Measurements from ENCODE around the gene ZNF862. TPM values are rescaled to one million over a fixed set of nuclear protein-coding genes. Genes with fewer than 3 reads are reported as not detected.

Gene ZNF862
- total RNA-seq, 1 experiment from 2014 or later: 17.7 TPM

GRCh38 chr7:149844445-149844844 lies 6.3 kb downstream of the ZNF862 start:
- Mint-ChIP-seq H3K4me1 (ENCODE audit: low read depth, unreplicated experiment) (no peaks in the 10 kb centered on the region), H3K27ac (ENCODE audit: unreplicated experiment) (no peak overlapping the region), H3K27me3 (ENCODE audit: unreplicated experiment) (no peaks in the 10 kb centered on the region), H3K4me3 (ENCODE audit: low read depth, unreplicated experiment) (no peak overlapping the region), H3K36me3 (ENCODE audit: insufficient read depth, unreplicated experiment) (peaks cover 2% of the 10 kb centered on the region), H3K9me3 (ENCODE audit: low read depth, unreplicated experiment) (no peaks in the 10 kb centered on the region)
- no peak for DNase-seq
- no peak for TF ChIP-seq CTCF (IDR thresholded peaks at IDR 0.05; ENCODE audit: unreplicated experiment)
- intact Hi-C loops (cut with micrococcal nuclease; ENCODE audit: unreplicated experiment): no loop called here
- no TSS peak for BruUV-seq (replicated peaks)
- CTCF ChIA-PET: no interaction called here

GRCh38 chr7:149845257-149845980 lies 7.2 kb downstream of the ZNF862 start:
- Mint-ChIP-seq H3K36me3 (ENCODE audit: insufficient read depth, unreplicated experiment) (peaks cover 5% of the 10 kb centered on the region), H3K4me3 (ENCODE audit: low read depth, unreplicated experiment) (no peak overlapping the region), H3K4me1 (ENCODE audit: low read depth, unreplicated experiment) (no peaks in the 10 kb centered on the region), H3K27me3 (ENCODE audit: unreplicated experiment) (no peaks in the 10 kb centered on the region), H3K27ac (ENCODE audit: unreplicated experiment) (no peak overlapping the region), H3K9me3 (ENCODE audit: low read depth, unreplicated experiment) (no peaks in the 10 kb centered on the region)
- TF ChIP-seq CTCF (IDR thresholded peaks at IDR 0.05; ENCODE audit: unreplicated experiment): no peak
- no TSS peak for BruUV-seq (replicated peaks)
- CTCF ChIA-PET: no interaction called here
- intact Hi-C loops (cut with micrococcal nuclease; ENCODE audit: unreplicated experiment): no loop called here
- DNase-seq: no peak

- Mint-ChIP-seq H3K36me3 (ENCODE audit: insufficient read depth, unreplicated experiment) (peaks cover 5% of the 10 kb centered on the region), H3K27ac (ENCODE audit: unreplicated experiment) (no peak overlapping the region), H3K4me3 (ENCODE audit: low read depth, unreplicated experiment) (no peak overlapping the region), H3K9me3 (ENCODE audit: low read depth, unreplicated experiment) (no peaks in the 10 kb centered on the region), H3K27me3 (ENCODE audit: unreplicated experiment) (no peaks in the 10 kb centered on the region), H3K4me1 (ENCODE audit: low read depth, unreplicated experiment) (no peaks in the 10 kb centered on the region)
- TF ChIP-seq CTCF (IDR thresholded peaks at IDR 0.05; ENCODE audit: unreplicated experiment): no peak
- CTCF ChIA-PET: no interaction called here
- intact Hi-C loops (cut with micrococcal nuclease; ENCODE audit: unreplicated experiment): no loop called here
- BruUV-seq (replicated peaks): no TSS peak
- no peak for DNase-seq
Measured at GRCh38 chr7:149846021-149846420, 7.8 kb downstream of the ZNF862 start.

GRCh38 chr7:149846436-149847046 lies 8.4 kb downstream of the ZNF862 start:
- no peaks in the 10 kb centered on the region for H3K4me1 Mint-ChIP-seq (ENCODE audit: low read depth, unreplicated experiment)
- intact Hi-C loops (cut with micrococcal nuclease; ENCODE audit: unreplicated experiment): no loop called here
- no peaks in the 10 kb centered on the region for H3K9me3 Mint-ChIP-seq (ENCODE audit: low read depth, unreplicated experiment)
- no peak for TF ChIP-seq CTCF (IDR thresholded peaks at IDR 0.05; ENCODE audit: unreplicated experiment)
- no peak overlapping the region for H3K27ac Mint-ChIP-seq (ENCODE audit: unreplicated experiment)
- DNase-seq: no peak
- no peak overlapping the region for H3K4me3 Mint-ChIP-seq (ENCODE audit: low read depth, unreplicated experiment)
- H3K27me3 Mint-ChIP-seq (ENCODE audit: unreplicated experiment): no peaks in the 10 kb centered on the region
- CTCF ChIA-PET: no interaction called here
- peaks cover 5% of the 10 kb centered on the region for H3K36me3 Mint-ChIP-seq (ENCODE audit: insufficient read depth, unreplicated experiment)
- BruUV-seq (replicated peaks): no TSS peak

Measured in Calu3 (cell line).